H1 (cell line): Measurements from ENCODE around the gene UPK3BL2. TPM values are rescaled to one million over a fixed set of nuclear protein-coding genes. Genes with fewer than 3 reads are reported as not detected.
A peak's percentile ranks its signal among the peaks of the same experiment; 100 is the strongest.
"Not testable (repeated sequence)": the region's sequence is repeated elsewhere in the genome, so short reads cannot be mapped to it uniquely, and the experiment has no call there.

ENCODE experiments used
- CTCF ChIA-PET: fragments of 300-600 bp; sonication (Branson Sonifier 250); formaldehyde crosslinking; loops from one replicate; lab custom pipeline; 2021; ENCODE audit not compliant: partially characterized antibody; lab: Charles Lee
- POLR2A ChIA-PET: fragments of 300-600 bp; sonication (Branson Sonifier 250); formaldehyde crosslinking; loops from one replicate; lab custom pipeline; 2021; ENCODE audit warnings: inconsistent platforms; ENCODE audit not compliant: partially characterized antibody; lab: Charles Lee
- DNase-seq, 2 experiments: peaks; one replicate each; pipeline versions ENCODE4 v3.0.0 to v3.0.0-alpha.2; 2010 to 2022; ENCODE audit warnings: low spot score in 2 of 2, low read depth in 1 of 2, mixed read lengths in 1 of 2
- FAIRE-seq: peaks from 2 replicates; lab custom pipeline; 2011; peaks lifted over from hg19 to GRCh38; lab: Jason Lieb, UNC
- H2AFZ ChIP-seq: 2 replicates; pipeline ENCODE4 v1.8.1; 2012; ENCODE audit warnings: low read length, inconsistent platforms
- H2AK5ac ChIP-seq: 2 replicates; pipeline ENCODE4 v1.6.1; 2013; ENCODE audit warnings: low read depth, low read length
- H2BK120ac ChIP-seq: replicated peaks from 2 replicates; pipeline ENCODE3; 2013; ENCODE audit warnings: low read depth, low read length, inconsistent platforms
- H2BK12ac ChIP-seq: 2 replicates; pipeline ENCODE4 v1.6.1; 2013; ENCODE audit warnings: low read depth, low read length
- H2BK15ac ChIP-seq: 2 replicates; pipeline ENCODE4 v1.6.1; 2013; ENCODE audit warnings: low read length
- H2BK20ac ChIP-seq: 2 replicates; pipeline ENCODE4 v1.6.1; 2013; ENCODE audit warnings: low read length
- H2BK5ac ChIP-seq: 2 replicates; pipeline ENCODE4 v1.6.1; 2013; ENCODE audit warnings: low read depth, low read length
- H3K14ac ChIP-seq: 2 replicates; pipeline ENCODE4 v1.6.1; 2013; ENCODE audit warnings: inconsistent platforms; ENCODE audit not compliant: insufficient read length
- H3K18ac ChIP-seq: 2 replicates; pipeline ENCODE4 v1.6.1; 2013; ENCODE audit warnings: low read length; ENCODE audit errors: extremely low read depth
- H3K23ac ChIP-seq: 2 replicates; pipeline ENCODE4 v1.6.1; 2013; ENCODE audit warnings: inconsistent platforms; ENCODE audit not compliant: insufficient read length
- H3K23me2 ChIP-seq: 2 replicates; pipeline ENCODE4 v1.6.1; 2013; ENCODE audit warnings: low read depth, low read length
- H3K27ac ChIP-seq: 2 replicates; pipeline ENCODE4 v1.6.1; 2011; ENCODE audit warnings: low read depth, low read length, inconsistent platforms
- H3K27me3 ChIP-seq, 4 experiments: replicated peaks in 1 of 4; 1 replicate in 1 of 4; 2 replicates in 3 of 4; pipeline versions ENCODE4 v1.6.1 to v1.8.1; 2011 to 2013; ENCODE audit warnings: low read length in 3 of 4, mild to moderate bottlenecking in 3 of 4, inconsistent platforms in 2 of 4, mixed read lengths in 2 of 4, moderate library complexity in 1 of 4; ENCODE audit not compliant: control insufficient read depth in 3 of 4, insufficient read depth in 3 of 4; ENCODE audit errors: extremely low read depth in 1 of 4
- H3K36me3 ChIP-seq, 4 experiments: 2 replicates each; pipeline versions ENCODE4 v1.6.1 to v1.8.1; 2011 to 2013; ENCODE audit warnings: mild to moderate bottlenecking in 4 of 4, low read length in 3 of 4, moderate library complexity in 2 of 4, control low read depth in 1 of 4, inconsistent platforms in 1 of 4; ENCODE audit not compliant: insufficient read depth in 4 of 4, control insufficient read depth in 2 of 4
- H3K4ac ChIP-seq: replicated peaks from 2 replicates; pipeline ENCODE3; 2013; ENCODE audit warnings: low read length, low read depth, mixed read lengths, inconsistent platforms; ENCODE audit not compliant: insufficient read length
- H3K4me1 ChIP-seq, 4 experiments: replicated peaks in 1 of 4; 1 replicate in 1 of 4; 2 replicates in 3 of 4; pipeline versions ENCODE4 v1.6.1 to v1.8.1; 2011 to 2013; ENCODE audit warnings: low read length in 3 of 4, inconsistent platforms in 2 of 4, mixed read lengths in 1 of 4; ENCODE audit not compliant: insufficient read depth in 4 of 4, control insufficient read depth in 3 of 4
- H3K4me2 ChIP-seq, 2 experiments: 2 replicates each; pipeline versions ENCODE4 v1.6.1 to v1.8.1; 2011 to 2013; ENCODE audit warnings: low read depth in 2 of 2, low read length in 2 of 2, control low read depth in 1 of 2, inconsistent platforms in 1 of 2, mild to moderate bottlenecking in 1 of 2; ENCODE audit not compliant: insufficient read depth in 1 of 2
- H3K4me3 ChIP-seq, 4 experiments: fragments of 200-600, 300-600 bp in 1 of 4; sonication (generic), shearing (Covaris generic), sonication (Bioruptor Twin) in 1 of 4; 2 replicates each; pipeline versions ENCODE4 v1.5.1 to v1.8.1; 2011 to 2016; ENCODE audit warnings: low read length in 4 of 4, low read depth in 3 of 4, control low read depth in 2 of 4, inconsistent platforms in 2 of 4, mild to moderate bottlenecking in 2 of 4, mixed read lengths in 1 of 4, moderate library complexity in 1 of 4; ENCODE audit not compliant: insufficient read depth in 2 of 4; ENCODE audit errors: extremely low read depth in 1 of 4
- H3K56ac ChIP-seq: replicated peaks from 2 replicates; pipeline ENCODE3; 2013; ENCODE audit warnings: low read depth, mild to moderate bottlenecking, mixed read lengths, low read length, inconsistent platforms; ENCODE audit not compliant: insufficient read length
- H3K79me1 ChIP-seq: 2 replicates; pipeline ENCODE4 v1.6.1; 2013; ENCODE audit warnings: low read depth, low read length, control low read depth
- H3K79me2 ChIP-seq, 2 experiments: 2 replicates each; pipeline versions ENCODE4 v1.6.1 to v1.8.1; 2012 to 2013; ENCODE audit warnings: low read length in 2 of 2, mild to moderate bottlenecking in 2 of 2, inconsistent platforms in 1 of 2; ENCODE audit not compliant: insufficient read depth in 2 of 2, control insufficient read depth in 1 of 2
- H3K9ac ChIP-seq, 4 experiments: replicated peaks in 1 of 4; 1 replicate in 1 of 4; 2 replicates in 3 of 4; pipeline versions ENCODE4 v1.6.1 to v1.8.1; 2011 to 2013; ENCODE audit warnings: low read depth in 3 of 4, low read length in 3 of 4, control low read depth in 2 of 4, mild to moderate bottlenecking in 2 of 4, moderate library complexity in 2 of 4, inconsistent platforms in 1 of 4; ENCODE audit errors: extremely low read depth in 1 of 4
- H3K9me3 ChIP-seq, 2 experiments: 2 replicates each; pipeline versions ENCODE4 v1.6.1 to v1.8.1; 2012 to 2013; ENCODE audit warnings: mild to moderate bottlenecking in 2 of 2, moderate library complexity in 2 of 2, control low read depth in 1 of 2, inconsistent platforms in 1 of 2, low read depth in 1 of 2, low read length in 1 of 2, mixed read lengths in 1 of 2; ENCODE audit not compliant: insufficient read depth in 2 of 2
- H4K20me1 ChIP-seq, 2 experiments: replicated peaks in 1 of 2; 2 replicates each; pipeline versions ENCODE3 to v1.8.1; 2011 to 2013; ENCODE audit warnings: inconsistent platforms in 2 of 2, low read length in 2 of 2, mild to moderate bottlenecking in 1 of 2; ENCODE audit not compliant: insufficient read depth in 2 of 2, control insufficient read depth in 1 of 2
- H4K5ac ChIP-seq: 2 replicates; pipeline ENCODE4 v1.6.1; 2013; ENCODE audit warnings: low read length, low read depth, mixed read lengths, inconsistent platforms; ENCODE audit not compliant: insufficient read length
- H4K8ac ChIP-seq: 2 replicates; pipeline ENCODE4 v1.8.0; 2013; ENCODE audit warnings: mild to moderate bottlenecking, moderate library complexity, low read length, inconsistent platforms; ENCODE audit not compliant: insufficient read depth; ENCODE audit errors: extremely low read depth
- H4K91ac ChIP-seq: replicated peaks from 2 replicates; pipeline ENCODE3; 2013; ENCODE audit warnings: low read length, mixed read lengths, inconsistent platforms; ENCODE audit not compliant: insufficient read length
- CHD2 ChIP-seq: IDR thresholded peaks from 2 replicates; pipeline ENCODE4 v1.6.1; 2012; ENCODE audit warnings: low read length, improper control_type of control experiment
- EGR1 ChIP-seq: IDR thresholded peaks from 2 replicates; pipeline ENCODE4 v1.6.1; 2011; ENCODE audit warnings: low read depth, low read length, borderline replicate concordance
- KDM1A ChIP-seq: fragments of 200-600, 300-600 bp; sonication (generic); IDR thresholded peaks from 2 replicates; pipeline ENCODE4 v1.7.1; 2016; ENCODE audit warnings: mild to moderate bottlenecking, low read length, borderline replicate concordance
- WGBS, 2 experiments: shearing (Covaris generic) in 1 of 2; methylation state at CpG; one replicate each; pipeline versions ENCODE4 v1.1.6 to v1.1.7; 2013 to 2015; ENCODE audit warnings: low lambda C conversion rate in 2 of 2, mixed read lengths in 2 of 2, inconsistent platforms in 1 of 2, low coverage in 1 of 2, missing lambda C conversion rate in 1 of 2; ENCODE audit not compliant: insufficient replicate concordance in 2 of 2, insufficient coverage in 1 of 2, insufficient read length in 1 of 2; ENCODE audit errors: extremely low coverage in 1 of 2, missing lambda C conversion rate in 1 of 2; 5-methylcytosine and 5-hydroxymethylcytosine counted together
- polyA plus RNA-seq, 7 experiments: library from polyadenylated mRNA; depleted of rRNA in 3 of 7; stranded (reverse) in 5 of 7; unstranded in 2 of 7; fragments of >200 nt in 5 of 7; fragments of 200-250 nt in 2 of 7; gene quantifications; 1 replicate in 5 of 7; 2 replicates in 1 of 7; 4 replicates in 1 of 7; pipeline versions ENCODE4 v1.2.1 to v1.2.3, GENCODE V29; 2011 to 2013; ENCODE audit warnings: missing spikeins in 2 of 7, mixed read lengths in 2 of 7
- total RNA-seq: library from RNA; stranded (reverse); fragmentation: NEBNext Ultra II Directional; extraction: Animal tissue kit (Norgen Biotek cat#: 25700); gene quantifications from 2 replicates; pipeline ENCODE4 v1.2.1, GENCODE V29; 2021

The UPK3BL2 gene
- total and polyA plus RNA-seq, 2 of the 8 experiments (the other 6 are each of a cell fraction or from before 2014, with no cell fraction given), result 12.4 to 22.6 TPM

DNA sequence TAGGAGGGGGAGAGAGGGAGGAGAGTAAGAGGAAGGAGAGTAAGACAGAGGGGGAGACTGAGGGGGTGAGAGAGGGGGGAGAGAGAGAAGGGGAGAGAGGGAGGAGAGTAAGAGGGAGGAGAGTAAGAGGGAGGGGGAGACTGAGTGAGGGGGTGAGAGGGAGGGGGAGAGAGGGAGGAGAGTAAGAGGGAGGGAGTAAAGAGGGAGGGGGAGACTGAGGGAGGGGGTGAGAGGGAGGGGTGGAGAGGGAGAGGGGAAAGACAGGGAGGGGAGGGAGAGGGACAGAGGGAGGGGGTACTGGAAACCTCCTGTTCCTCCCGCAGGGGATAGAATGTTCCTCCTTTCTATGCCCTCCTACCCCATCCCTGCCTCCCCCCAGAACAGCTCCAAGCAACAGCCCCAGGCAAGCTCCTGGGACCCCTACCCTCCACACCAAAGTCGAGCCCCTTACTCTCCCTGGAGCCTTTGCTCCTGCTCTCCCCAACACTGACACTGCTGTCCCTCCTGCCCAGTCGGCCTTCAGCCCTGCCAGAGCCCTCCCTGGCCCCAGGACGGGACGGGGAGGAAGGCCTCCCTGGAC lies 30.8 kb downstream of the UPK3BL2 start:
- H3K56ac ChIP-seq, H3K9ac ChIP-seq, H4K91ac ChIP-seq, POLR2A ChIA-PET, H4K5ac ChIP-seq, H2BK12ac ChIP-seq, H3K27ac ChIP-seq, H4K20me1 ChIP-seq, H2BK15ac ChIP-seq, H3K23me2 ChIP-seq, H3K9me3 ChIP-seq, H3K14ac ChIP-seq, CTCF ChIA-PET, H3K4me1 ChIP-seq, H2BK120ac ChIP-seq, H3K27me3 ChIP-seq, H3K79me2 ChIP-seq, H2AFZ ChIP-seq, FAIRE-seq, H3K23ac ChIP-seq, H3K36me3 ChIP-seq, H3K4ac ChIP-seq, H4K8ac ChIP-seq, H3K79me1 ChIP-seq: not testable (repeated sequence)
- Histone ChIP-seq H2AK5ac (peak overlapping the region; percentile 86; the same call in 1 of the 2 replicates), H3K4me3 (peak overlapping the region in 2 of 4 experiments; percentile 14 to 49; a peak in 3 of 8 replicates), H2BK5ac (peak overlapping the region; percentile 81; the same call in 1 of the 2 replicates), H3K18ac (peak overlapping the region; percentile 90), H2BK20ac (peak overlapping the region; percentile 62; the same call in 1 of the 2 replicates), H3K4me2 (peak overlapping the region; percentile 37 to 50; a peak in 3 of 4 replicates)
- TF ChIP-seq KDM1A, result 0 out of 2 replicates have a peak, but pooled peaks have one; percentile 38
- TF ChIP-seq CHD2, result peak; percentile 72; the same call in 1 of the 2 replicates
- 0 out of 2 replicates have a peak, but pooled peaks have one; percentile 11 for TF ChIP-seq EGR1
- 68% methylated on average over 4 of the region's 5 CpGs; no CpG with 5 or more reads in 1 of the 2 experiments for WGBS, 2 experiments
- DNase-seq, result peak in 1 of 2 experiments; percentile 71
